Muscle of leg (tissue), 11 donors: ENCODE measurements around the gene CSMD2. TPM values are rescaled to one million over a fixed set of nuclear protein-coding genes. Genes with fewer than 3 reads are reported as not detected.

Experiments used
- DNase-seq: peaks from one replicate; pipeline ENCODE4 v3.0.0; 2013
- H3K27ac ChIP-seq: one replicate; pipeline ENCODE4 v1.5.1; 2013; ENCODE audit warnings: mild to moderate bottlenecking, low read length, control low read depth
- H3K27me3 ChIP-seq: one replicate; pipeline ENCODE4 v1.6.1; 2013; ENCODE audit warnings: low read length; ENCODE audit not compliant: control insufficient read depth, insufficient read depth
- H3K36me3 ChIP-seq: one replicate; pipeline ENCODE4 v1.6.1; 2013; ENCODE audit warnings: low read length; ENCODE audit not compliant: control insufficient read depth, insufficient read depth
- H3K4me1 ChIP-seq: one replicate; pipeline ENCODE4 v1.6.1; 2013; ENCODE audit warnings: low read length; ENCODE audit not compliant: control insufficient read depth, insufficient read depth
- H3K4me3 ChIP-seq: one replicate; pipeline ENCODE4 v1.5.1; 2013; ENCODE audit warnings: low read length, control low read depth
- H3K9me3 ChIP-seq: replicated peaks from 2 replicates; pipeline ENCODE4 v1.6.1; 2013; ENCODE audit warnings: low read depth, low read length; ENCODE audit not compliant: control insufficient read depth
- WGBS: methylation state at CpG from one replicate; pipeline ENCODE4 v1.1.5; 2013; ENCODE audit warnings: missing lambda C conversion rate; ENCODE audit not compliant: insufficient coverage; 5-methylcytosine and 5-hydroxymethylcytosine counted together
- polyA plus RNA-seq, 8 donors: library from polyadenylated mRNA; unstranded; fragments of 120-200 nt; gene quantifications; one replicate each; pipeline versions ENCODE4 v1.2.1 to v1.2.3, GENCODE V29; 2013; ENCODE audit warnings: inconsistent platforms in 1 of 8, low replicate concordance in 1 of 8; ENCODE audit not compliant: insufficient read length in 8 of 8, insufficient read depth in 1 of 8
- total RNA-seq: library from RNA; stranded (reverse); fragments of 120-200 nt; gene quantifications from one replicate; pipeline ENCODE4 v1.2.4, GENCODE V29; 2013

CSMD2 gene
- total and polyA plus RNA-seq, 9 donors, result 0.27 to 1.6 (median 0.52) TPM

- DNase-seq, result no peak
- H3K9me3 ChIP-seq, result no peaks in the 10 kb centered on the region
- 5% methylated on average over 9 of the region's 11 CpGs for WGBS
These were observed 107.5 kb downstream of the CSMD2 start for GRCh38 chr1:34057347-34058130.

GRCh38 chr1:34055818-34056217, 109.2 kb downstream of the CSMD2 start:
- Histone ChIP-seq H3K27ac (no peak overlapping the region), H3K4me3 (no peak overlapping the region), H3K4me1 (peaks cover 12% of the 10 kb centered on the region), H3K27me3 (peaks cover 2% of the 10 kb centered on the region), H3K36me3 (no peaks in the 10 kb centered on the region), H3K9me3 (no peaks in the 10 kb centered on the region)
- no peak for DNase-seq
- WGBS, result 80% methylated on average over 3 of the region's 5 CpGs

More at GRCh38 chr1:34057347-34058130, 107.5 kb downstream of the CSMD2 start:
- Histone ChIP-seq H3K36me3 (no peaks in the 10 kb centered on the region), H3K27me3 (peaks cover 2% of the 10 kb centered on the region), H3K4me1 (peaks cover 20% of the 10 kb centered on the region), H3K4me3 (no peak overlapping the region), H3K27ac (peak overlapping the region; percentile 20)

GRCh38 chr1:34054920-34055319, 110.1 kb downstream of the CSMD2 start:
- H3K27me3 ChIP-seq, result peaks cover 2% of the 10 kb centered on the region
- H3K27ac ChIP-seq, result no peak overlapping the region
- peaks cover 6% of the 10 kb centered on the region for H3K4me1 ChIP-seq
- WGBS, result 20% methylated on average over 1 of the region's 1 CpG
- peaks cover 6% of the 10 kb centered on the region for H3K9me3 ChIP-seq
- no peaks in the 10 kb centered on the region for H3K36me3 ChIP-seq
- no peak for DNase-seq
- H3K4me3 ChIP-seq, result no peak overlapping the region

GRCh38 chr1:34053660-34054059, 111.4 kb downstream of the CSMD2 start:
- Histone ChIP-seq H3K36me3 (no peaks in the 10 kb centered on the region), H3K4me1 (peaks cover 5% of the 10 kb centered on the region), H3K9me3 (peaks cover 7% of the 10 kb centered on the region), H3K27ac (no peak overlapping the region), H3K4me3 (no peak overlapping the region), H3K27me3 (peaks cover 2% of the 10 kb centered on the region)
- no peak for DNase-seq
- no CpG with 5 or more reads among the region's 2 CpGs for WGBS

GRCh38 chr1:34052565-34052964, 112.5 kb downstream of the CSMD2 start:
- Histone ChIP-seq H3K27me3 (peaks cover 2% of the 10 kb centered on the region), H3K36me3 (no peaks in the 10 kb centered on the region), H3K4me1 (peaks cover 4% of the 10 kb centered on the region), H3K9me3 (peaks cover 7% of the 10 kb centered on the region), H3K27ac (no peak overlapping the region), H3K4me3 (no peak overlapping the region)
- 84% methylated on average over 6 of the region's 6 CpGs for WGBS
- DNase-seq, result no peak

DNA sequence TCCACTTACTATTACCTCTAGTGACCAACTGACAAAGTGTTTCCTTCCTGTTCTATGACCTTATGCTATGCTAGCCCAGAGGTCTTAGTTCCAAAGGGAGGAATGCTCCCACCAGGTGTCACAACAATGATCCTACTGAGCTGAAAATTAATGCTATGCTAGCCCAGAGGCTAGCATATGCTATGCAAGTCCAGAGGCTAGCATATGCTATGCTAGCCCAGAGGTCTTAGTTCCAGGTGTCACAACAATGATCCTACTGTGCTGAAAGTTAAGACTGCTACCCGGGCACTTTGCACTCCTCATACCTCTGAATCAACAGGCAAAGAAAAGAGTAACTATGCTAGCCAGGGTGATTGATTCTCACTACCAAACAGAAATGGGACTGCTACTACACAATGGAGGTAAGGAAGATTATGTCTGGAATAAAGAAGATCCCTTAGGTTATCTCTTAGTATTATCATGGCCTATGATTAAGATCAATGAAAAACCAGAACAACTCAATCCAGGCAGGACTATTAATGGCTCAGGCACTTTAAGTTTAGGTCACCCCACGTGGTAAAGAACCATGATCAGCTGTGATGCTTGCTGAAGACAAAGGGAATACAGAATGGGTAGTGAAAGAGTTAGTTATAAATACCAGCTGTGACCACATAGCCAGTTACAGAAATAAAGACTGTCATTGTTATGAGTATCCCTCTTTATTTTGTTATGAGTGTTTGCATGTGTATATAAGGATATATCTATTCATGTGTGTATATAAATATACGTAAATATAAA, 114.1 kb downstream of the CSMD2 start:
- Histone ChIP-seq H3K4me3 (no peak overlapping the region), H3K9me3 (peaks cover 7% of the 10 kb centered on the region), H3K36me3 (no peaks in the 10 kb centered on the region), H3K27ac (no peak overlapping the region), H3K4me1 (no peaks in the 10 kb centered on the region), H3K27me3 (no peaks in the 10 kb centered on the region)
- WGBS, result no CpG with 5 or more reads among the region's 3 CpGs
- no peak for DNase-seq

GRCh38 chr1:34049994-34050393, 115.0 kb downstream of the CSMD2 start:
- no peak for DNase-seq
- Histone ChIP-seq H3K4me1 (no peaks in the 10 kb centered on the region), H3K9me3 (peaks cover 7% of the 10 kb centered on the region), H3K27me3 (no peaks in the 10 kb centered on the region), H3K36me3 (no peaks in the 10 kb centered on the region), H3K27ac (no peak overlapping the region), H3K4me3 (no peak overlapping the region)
- WGBS, result no CpG with 5 or more reads among the region's 1 CpG

- H3K4me3 ChIP-seq, result no peak overlapping the region
- no peaks in the 10 kb centered on the region for H3K27me3 ChIP-seq
- no CpG with 5 or more reads among the region's 2 CpGs for WGBS
- no peaks in the 10 kb centered on the region for H3K36me3 ChIP-seq
- H3K9me3 ChIP-seq, result peaks cover 7% of the 10 kb centered on the region
- H3K27ac ChIP-seq, result no peak overlapping the region
- no peaks in the 10 kb centered on the region for H3K4me1 ChIP-seq
- no peak for DNase-seq
These were observed 115.6 kb downstream of the CSMD2 start for GRCh38 chr1:34049477-34049876.

DNA sequence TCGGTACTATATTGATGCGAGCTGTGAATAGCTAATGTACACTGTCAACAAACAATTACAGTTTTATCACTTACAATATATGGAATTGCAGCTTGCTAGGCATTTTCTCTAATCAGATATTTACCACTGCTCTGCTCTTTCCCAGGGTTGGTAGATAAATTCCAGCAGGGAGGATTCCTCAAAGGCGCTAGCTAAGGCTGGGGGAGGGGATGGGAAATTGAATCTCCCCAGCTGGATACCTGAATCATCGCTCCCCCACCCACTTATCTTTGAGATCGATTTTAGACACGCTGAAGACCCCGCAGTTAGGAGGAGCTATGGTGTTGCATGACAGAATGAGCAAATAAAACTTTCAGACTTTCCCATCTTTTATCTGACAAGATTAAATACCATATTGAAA, 127.2 kb downstream of the CSMD2 start:
- no peak overlapping the region for H3K4me3 ChIP-seq
- H3K36me3 ChIP-seq, result no peaks in the 10 kb centered on the region
- no peaks in the 10 kb centered on the region for H3K9me3 ChIP-seq
- DNase-seq, result no peak
- WGBS, result no CpG with 5 or more reads among the region's 7 CpGs
- no peaks in the 10 kb centered on the region for H3K4me1 ChIP-seq
- H3K27ac ChIP-seq, result no peak overlapping the region
- no peaks in the 10 kb centered on the region for H3K27me3 ChIP-seq

DNA sequence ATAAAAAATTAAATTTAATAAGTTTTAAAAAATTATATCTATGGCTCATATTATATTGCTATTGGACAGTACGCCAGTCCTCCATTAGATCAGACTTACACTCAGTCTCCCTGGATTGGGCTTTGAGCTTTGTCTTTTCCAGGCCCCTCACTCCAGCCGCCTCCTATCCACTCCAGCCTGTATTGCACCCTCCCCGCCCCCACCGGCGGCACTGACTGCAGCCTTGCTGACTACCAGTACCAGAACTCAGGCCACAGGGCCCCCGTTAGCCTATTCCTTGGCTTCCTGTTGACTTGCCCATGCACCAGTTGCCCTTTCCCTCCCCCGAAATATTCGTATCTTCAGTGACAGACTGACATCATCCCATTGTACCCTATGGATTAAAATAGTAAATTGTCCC, 127.9 kb downstream of the CSMD2 start:
- Histone ChIP-seq H3K27me3 (no peaks in the 10 kb centered on the region), H3K27ac (no peak overlapping the region), H3K9me3 (no peaks in the 10 kb centered on the region), H3K36me3 (no peaks in the 10 kb centered on the region), H3K4me1 (no peaks in the 10 kb centered on the region), H3K4me3 (no peak overlapping the region)
- 50% methylated on average over 7 of the region's 8 CpGs for WGBS
- no peak for DNase-seq
